NCI-H524 (cell line): Measurements from ENCODE around the gene ZPR1.
"Not testable (repeated sequence)": the region's sequence is repeated elsewhere in the genome, so short reads cannot be mapped to it uniquely, and the experiment has no call there.

ENCODE experiments used
- DNase-seq, 2 experiments: peaks; one replicate each; lab custom pipeline; 2025; lab: John Stamatoyannopoulos, UW

ZPR1 gene

GRCh38 chr11:116823031-116823843, 35.4 kb upstream of the ZPR1 start, which contains the start of gene APOA4:
TSS of gene APOA4 (minus strand) at chr11:116823304. CDS start at chr11:116823191, 113 bp downstream.
- DNase-seq: no peak

- no peak for DNase-seq
Measured at GRCh38 chr11:116822575-116822974, 34.8 kb upstream of the ZPR1 start.

DNA sequence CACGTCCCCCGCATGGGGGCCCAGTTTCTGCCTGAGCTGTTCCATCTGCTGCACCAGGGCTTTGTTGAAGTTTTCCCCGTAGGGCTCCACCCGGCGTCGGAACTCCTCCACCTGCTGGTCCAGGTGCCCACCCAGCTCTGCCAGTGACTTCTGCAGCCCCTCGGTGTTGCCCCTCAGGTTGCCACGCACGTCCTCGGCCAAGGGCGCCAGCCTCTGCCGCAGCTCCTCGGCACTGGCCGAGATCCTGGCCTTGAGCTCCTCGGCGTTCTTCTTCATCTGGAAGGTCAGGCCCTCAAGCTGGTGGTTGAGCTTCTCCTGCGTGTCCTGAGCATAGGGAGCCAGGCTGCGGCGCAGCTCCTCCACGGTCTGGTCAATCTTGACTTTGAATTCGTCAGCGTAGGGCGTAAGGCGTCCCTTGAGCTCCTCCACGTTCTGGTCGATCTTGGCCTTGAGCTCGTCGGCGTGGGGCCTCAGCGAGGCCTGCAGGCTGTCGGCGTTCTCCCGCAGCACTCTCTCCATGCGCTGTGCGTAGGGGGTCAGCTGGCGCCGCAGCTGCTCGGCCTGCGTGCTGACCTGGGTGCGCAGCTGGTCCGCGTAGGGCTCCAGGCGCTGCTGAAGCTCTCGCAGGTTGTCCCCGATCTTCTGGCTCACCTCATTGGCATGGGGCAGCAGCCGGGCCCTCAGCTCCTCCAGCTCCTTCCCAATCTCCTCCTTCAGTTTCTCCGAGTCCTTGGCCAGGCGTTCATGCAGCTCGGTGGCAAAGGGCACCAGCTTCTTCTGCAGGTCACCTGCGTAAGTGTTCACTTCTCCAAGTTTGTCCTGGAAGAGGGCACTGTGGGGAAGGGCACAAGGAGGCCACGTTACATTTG, 33.5 kb upstream of the ZPR1 start:
- DNase-seq: no peak

GRCh38 chr11:116819049-116819448, 31.2 kb upstream of the ZPR1 start:
- DNase-seq: no peak

GRCh38 chr11:116814502-116814901, 26.7 kb upstream of the ZPR1 start:
- DNase-seq: no peak

GRCh38 chr11:116813781-116814471, 26.1 kb upstream of the ZPR1 start:
- DNase-seq: no peak

GRCh38 chr11:116813170-116813569, 25.3 kb upstream of the ZPR1 start:
- no peak for DNase-seq

- no peak for DNase-seq
Measured at GRCh38 chr11:116812109-116812508, 24.3 kb upstream of the ZPR1 start.

GRCh38 chr11:116811194-116811593, 23.4 kb upstream of the ZPR1 start:
- no peak for DNase-seq

DNA sequence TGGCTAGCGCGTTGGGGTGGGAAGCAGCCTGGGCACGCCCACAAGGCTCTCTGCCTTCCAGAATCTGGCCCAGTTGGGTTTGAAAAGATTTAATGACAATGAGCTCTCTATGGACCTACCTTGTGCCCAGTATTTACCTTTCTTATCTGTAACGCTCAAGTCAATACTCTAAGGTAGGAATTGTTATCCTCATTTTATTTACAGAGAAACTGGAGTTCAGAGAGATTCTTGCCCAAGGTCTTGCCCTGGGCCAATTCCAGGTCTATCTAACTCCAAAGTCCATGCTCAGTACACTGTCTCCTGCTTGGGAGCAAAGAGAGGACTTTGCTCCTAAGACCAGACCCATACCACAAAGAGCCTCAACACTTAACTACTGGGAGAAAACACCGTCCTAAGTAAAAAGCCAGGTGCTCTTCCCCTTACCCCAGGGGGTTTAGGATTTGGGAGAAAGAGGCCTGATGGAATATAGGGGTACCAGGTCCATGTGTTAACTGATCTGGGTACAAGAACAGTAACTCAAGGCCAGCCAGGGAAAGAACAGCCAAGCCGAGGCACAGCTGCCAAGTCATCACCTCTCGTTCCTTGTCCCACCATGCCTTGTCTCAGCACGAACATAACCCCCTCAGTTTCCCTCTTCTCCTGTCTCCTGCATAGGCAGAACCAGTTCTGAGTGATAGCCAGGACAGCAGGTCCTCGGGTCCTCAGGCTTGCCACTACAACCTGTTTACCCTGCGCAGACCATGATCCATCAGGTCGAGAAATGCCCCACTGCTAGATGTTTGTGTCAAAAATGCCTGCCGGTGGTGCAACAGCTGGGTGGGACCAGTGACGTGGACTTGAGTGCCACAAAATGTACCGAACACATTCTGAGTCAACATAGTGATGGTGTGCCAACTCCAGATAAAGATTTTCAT, 20.7 kb upstream of the ZPR1 start:
- no peak for DNase-seq

GRCh38 chr11:116807601-116808261, 19.9 kb upstream of the ZPR1 start:
- DNase-seq: no peak

- no peak for DNase-seq
Measured at GRCh38 chr11:116804001-116804400, 16.2 kb upstream of the ZPR1 start.

- DNase-seq: not testable (repeated sequence)
Measured at GRCh38 chr11:116801662-116802061, 13.8 kb upstream of the ZPR1 start.

DNA sequence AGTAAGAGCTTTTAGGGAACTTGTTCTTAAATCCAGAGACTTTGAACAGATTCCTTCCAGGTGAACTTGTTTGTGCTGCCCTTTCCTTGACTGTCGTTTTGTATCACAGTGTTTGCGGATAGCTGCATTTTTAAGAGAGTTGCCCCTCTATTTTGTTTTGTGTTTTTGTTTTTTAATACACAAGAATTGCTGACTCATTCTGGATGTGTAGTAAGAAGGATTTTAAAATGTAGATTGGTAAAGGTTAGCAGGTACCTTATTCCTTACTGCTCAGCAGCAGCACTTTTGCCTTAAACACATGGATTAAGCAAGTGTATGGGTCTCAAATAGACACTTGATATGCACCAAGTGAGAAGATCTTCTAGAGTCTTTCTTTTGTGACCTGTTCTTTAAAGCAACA, 12.8 kb upstream of the ZPR1 start:
- DNase-seq: no peak

- no peak for DNase-seq
Measured at GRCh38 chr11:116798368-116798767, 10.5 kb upstream of the ZPR1 start.

DNA sequence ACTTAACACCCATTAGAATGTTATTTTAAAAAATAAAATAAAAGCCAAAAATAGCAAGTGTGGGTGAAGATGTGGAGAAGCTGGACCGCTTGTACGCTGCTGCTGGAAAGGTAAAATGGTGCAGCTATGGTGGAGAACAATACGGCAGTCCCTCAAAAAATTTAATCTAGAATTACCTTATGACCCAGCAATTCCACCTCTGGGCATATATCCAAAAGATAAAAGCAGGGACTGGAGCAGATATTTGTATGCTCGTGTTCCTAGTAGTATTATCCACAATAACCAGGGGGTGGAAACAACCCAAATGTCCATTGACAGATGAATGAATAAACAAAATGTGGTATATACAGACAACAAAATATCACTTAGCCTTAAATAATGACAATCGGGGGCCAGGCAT, 10.0 kb upstream of the ZPR1 start:
- DNase-seq: no peak

GRCh38 chr11:116796548-116796947, 8.7 kb upstream of the ZPR1 start:
- no peak for DNase-seq

GRCh38 chr11:116794851-116795250, 7.0 kb upstream of the ZPR1 start:
- DNase-seq: no peak

- no peak for DNase-seq
Measured at GRCh38 chr11:116793772-116794097, 5.9 kb upstream of the ZPR1 start.

GRCh38 chr11:116792869-116793771, 5.3 kb upstream of the ZPR1 start:
- no peak for DNase-seq
